HG03095 (cell line): Measurements from ENCODE around the gene MRGPRE.
"Not testable (repeated sequence)": the region's sequence is repeated elsewhere in the genome, so short reads cannot be mapped to it uniquely, and the experiment has no call there.

Experiments
- ATAC-seq: cut with Tn5 transposase; IDR thresholded peaks from one replicate; pipeline ENCODE4 v1.9.1; 2021; ENCODE audit warnings: moderate library complexity; ENCODE audit not compliant: unreplicated experiment

The MRGPRE gene, protein sequence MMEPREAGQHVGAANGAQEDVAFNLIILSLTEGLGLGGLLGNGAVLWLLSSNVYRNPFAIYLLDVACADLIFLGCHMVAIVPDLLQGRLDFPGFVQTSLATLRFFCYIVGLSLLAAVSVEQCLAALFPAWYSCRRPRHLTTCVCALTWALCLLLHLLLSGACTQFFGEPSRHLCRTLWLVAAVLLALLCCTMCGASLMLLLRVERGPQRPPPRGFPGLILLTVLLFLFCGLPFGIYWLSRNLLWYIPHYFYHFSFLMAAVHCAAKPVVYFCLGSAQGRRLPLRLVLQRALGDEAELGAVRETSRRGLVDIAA

DNA sequence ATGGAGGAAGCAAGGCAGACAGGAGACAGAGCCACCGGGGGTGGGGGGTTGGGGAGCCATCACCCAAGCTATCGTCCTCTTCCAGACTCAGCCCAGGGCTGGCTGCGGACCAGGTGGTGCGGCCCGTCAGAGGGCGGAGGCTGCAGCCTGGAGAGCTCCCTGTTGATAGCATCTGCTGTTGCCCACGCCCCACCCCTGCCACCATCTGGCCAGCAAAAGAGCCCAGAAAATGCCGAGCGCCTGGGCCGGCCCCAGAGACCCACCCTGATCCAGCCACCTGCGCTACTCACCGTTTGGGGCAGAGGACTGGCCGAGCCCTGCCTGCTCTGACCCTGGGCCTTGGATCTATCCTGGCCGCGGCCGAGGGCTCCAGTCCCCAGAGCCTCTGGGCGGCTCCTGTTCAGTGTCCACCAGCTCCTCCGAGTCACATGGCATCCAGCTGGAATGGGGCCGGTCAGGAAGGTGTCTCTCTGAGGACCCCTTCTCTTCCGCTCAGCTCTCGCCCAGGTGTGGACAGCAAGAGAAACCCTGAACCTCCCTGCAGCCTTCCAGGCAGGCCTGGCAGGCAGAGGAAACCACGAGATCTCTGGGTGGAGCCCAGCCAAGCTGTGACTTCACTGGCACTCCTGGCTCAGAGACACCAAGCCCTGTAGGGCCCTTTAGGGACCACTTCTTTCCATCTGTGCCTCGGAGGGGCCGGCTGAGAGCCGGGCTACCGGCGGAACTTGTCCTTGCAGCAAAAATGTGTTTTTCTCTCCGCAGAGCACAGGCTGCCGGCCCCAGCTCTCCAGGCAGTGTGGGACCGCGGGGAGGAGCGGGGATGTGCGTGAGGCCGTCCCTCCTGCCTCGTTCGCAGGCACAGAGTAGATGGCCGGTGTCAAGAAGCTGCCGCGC lies at the start of gene MRGPRE:
Gene MRGPRE, minus strand, starts transcription at position 567 of the 894 bp plus-strand sequence. CDS start 3,618 bp downstream, outside the sequence.
- no peak for ATAC-seq

DNA sequence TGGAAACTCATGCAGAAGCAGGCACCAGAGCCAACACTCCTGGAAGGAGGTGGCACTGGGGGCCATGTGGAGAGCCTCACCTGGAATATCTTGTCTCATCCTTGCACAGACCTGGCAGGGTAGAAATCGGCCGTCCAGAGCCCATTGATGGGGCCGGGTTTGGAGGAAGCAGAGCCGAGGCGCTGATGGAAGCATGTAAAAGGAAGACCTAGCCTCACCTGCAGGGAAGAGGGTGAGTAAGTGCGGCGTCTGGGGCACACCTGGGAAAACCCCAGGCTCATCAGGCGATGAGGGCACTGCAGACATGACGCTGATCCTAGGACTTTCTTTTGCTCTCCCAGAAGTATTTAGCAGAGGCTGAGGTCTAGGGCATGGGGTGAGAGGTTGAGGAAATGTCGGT lies 48.9 kb upstream of the MRGPRE start:
- not testable (repeated sequence) for ATAC-seq

DNA sequence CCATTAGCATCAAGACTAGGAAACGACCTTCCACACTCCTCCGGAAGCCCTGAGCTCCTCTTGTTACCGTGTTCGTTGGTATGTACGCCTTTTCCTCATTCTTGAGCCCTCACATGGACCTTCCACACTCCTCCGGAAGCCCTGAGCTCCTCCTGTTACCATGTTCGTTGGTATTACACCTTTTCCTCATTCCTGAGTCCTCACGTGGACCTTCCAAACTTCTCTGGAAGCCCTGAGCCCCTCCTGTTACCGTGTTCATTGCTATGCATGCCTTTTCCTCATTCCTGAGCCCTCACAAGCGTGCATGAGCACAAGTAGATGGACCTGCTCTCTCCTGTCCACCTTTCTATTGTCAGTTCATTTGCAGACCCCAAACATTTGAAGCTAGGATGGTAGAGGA lies 48.4 kb upstream of the MRGPRE start:
- ATAC-seq, result not testable (repeated sequence)

DNA sequence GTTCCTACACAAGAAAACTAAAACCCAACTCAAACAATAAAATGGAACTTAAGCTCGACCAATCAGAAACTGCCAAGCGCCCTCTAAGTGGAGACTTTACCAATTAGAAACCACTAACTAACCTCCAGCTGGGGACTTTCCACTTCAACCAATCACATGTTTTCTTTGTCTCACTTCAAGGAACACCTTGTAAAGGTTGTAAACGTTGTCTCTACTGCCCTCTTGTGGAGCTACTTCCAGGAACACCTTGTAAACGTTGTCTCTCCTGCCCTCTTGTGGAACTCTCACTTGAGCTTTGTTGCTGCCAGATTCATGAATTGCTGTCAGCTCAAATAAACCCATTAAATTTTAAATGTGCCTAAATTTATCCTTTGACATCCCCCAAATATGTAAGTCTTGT lies 46.7 kb upstream of the MRGPRE start:
- not testable (repeated sequence) for ATAC-seq

DNA sequence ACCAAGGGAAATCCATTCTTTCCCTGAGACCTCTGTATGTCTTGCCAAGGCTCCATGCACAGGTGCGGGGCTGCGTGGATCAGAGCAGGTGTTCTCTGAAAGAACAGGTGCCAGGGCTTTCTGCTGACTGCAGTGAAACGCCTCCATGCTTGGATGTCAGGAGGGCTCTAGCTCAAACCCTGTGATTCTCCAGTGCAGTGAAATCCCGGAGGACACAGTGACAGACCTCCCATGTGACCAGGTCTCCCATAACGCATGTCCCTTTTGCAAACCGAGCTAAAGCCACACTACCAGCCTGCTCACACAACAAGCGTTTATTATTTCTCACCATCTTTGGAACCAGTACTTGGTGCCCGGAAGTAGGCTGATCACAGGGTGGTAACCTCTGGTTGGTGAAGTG lies 41.4 kb upstream of the MRGPRE start:
- not testable (repeated sequence) for ATAC-seq

DNA sequence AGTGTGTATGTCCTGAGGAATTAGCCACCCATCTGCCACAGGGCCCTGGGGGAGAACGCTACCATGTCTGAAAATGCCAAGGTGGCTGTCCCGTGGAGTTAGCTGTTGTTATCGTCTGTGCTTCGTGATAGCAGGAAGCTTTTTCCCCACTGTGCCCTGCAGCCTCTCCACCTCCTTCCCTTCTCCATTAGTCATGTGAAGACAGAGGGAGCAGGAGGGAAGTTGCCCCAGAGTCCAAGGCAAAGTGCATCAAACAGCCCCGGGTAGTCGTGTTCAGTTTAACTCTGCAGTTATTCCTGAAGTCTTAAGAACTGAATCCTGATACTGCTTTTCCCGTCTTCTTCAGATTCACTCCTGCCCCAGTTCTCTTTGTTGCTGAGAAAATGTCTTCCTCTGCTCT lies 30.3 kb upstream of the MRGPRE start:
- not testable (repeated sequence) for ATAC-seq

DNA sequence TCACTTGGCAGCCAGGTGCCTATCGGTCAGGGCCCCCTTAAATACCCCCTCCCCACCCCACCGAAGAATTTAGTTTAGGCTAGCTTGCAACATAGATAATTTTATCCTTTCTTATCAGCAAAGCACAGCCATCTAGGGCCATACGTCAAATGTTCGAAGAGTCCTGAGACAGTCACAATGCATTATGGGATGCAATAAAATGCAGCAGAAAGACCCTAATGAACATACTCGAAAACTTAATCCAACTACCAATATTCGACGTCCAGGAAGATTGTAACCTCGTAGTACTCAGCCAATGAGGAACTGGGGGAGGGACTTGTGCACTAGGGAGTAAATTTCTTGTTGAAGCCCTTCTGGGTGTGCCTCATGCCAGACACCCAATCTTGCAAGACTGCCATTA lies 29.6 kb upstream of the MRGPRE start:
- ATAC-seq, result not testable (repeated sequence)

DNA sequence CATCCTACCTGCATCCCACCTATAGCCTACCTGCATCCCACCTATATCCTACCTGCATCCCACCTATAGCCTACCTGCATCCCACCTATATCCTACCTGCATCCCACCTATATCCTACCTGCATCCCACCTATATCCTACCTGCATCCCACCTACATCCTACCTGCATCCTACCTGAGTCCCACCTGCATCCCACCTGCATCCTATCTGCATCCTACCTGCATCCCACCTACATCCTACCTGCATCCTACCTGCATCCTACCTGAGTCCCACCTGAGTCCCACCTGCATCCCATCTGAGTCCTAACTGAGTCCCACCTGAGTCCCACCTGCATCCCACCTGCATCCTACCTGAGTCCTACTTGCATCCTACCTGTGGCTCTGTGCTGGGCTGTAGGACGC lies 25.3 kb upstream of the MRGPRE start:
- ATAC-seq, result not testable (repeated sequence)

DNA sequence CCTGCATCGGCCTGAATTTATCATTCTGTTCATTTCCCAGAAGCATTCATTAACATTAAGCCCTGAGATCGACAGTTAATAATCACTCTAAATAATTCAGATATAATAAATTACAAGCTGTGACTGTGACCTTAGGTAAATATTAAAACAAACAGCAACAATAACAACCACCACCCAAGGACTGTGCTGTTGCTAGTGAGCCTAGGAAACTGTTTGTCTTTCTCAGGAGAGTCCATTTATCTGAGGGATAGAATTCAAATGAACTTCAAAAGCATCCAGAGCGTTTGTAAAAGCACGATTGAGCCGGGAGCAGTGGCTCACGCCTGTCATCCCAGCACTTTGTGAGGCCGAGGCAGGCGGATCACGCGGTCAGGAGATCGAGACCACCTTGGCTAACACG lies 23.0 kb upstream of the MRGPRE start:
- not testable (repeated sequence) for ATAC-seq

DNA sequence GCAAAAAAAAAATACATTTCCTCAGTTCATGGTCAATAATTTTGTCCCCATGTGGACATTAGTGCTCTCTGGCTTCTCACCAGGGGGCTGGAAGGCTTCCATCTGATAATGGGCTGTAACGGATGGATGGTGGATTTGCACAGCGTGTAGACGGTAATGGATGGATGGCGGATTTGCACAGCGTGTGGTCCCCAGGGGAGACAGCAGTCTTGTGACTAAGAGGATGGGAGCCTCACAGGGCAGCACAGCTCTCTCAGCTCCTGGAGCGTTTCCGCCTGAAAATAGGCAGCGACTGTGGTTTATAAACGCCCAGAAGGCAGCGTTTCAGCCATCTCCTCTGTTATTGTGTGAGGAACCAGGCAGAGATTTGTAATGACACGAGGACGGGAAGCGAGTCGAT lies 22.6 kb upstream of the MRGPRE start:
- not testable (repeated sequence) for ATAC-seq

DNA sequence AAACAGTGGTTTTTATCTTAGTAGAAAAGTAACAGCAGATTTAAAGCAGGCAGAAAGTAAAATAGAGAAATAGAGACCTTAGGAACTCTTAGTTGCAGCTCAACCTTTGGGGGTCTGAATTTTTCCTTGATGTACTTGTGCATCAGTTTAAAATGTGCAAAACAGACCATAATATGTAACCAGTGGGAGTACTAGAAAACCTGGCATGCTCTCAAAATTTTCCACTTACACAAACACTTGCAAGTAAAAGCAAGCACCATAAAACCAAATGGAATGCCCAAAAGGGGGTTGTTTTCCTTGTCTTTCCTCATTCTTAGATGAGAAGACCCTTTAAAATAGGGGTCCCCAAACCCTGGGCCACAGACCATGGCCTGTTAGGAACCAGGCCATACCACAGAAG lies 12.9 kb upstream of the MRGPRE start:
- ATAC-seq, result no peak

DNA sequence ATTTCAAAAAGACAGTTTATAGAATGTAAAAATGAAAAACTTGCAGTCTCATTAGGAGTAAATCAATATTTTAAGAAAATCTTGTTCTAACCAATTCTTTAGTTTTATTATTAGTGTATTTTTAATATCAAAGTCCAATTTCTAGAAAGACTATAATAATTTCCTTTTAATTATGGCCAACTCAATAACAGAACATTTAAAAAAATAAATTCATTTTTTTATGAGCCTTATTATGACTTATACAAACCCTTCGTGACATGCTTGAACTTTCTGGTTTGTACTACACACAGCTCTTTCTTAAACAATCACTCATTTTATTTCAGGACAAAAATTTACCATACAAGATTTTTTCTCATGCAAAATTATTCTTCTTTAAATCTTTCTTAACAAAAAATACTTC lies 11.7 kb upstream of the MRGPRE start:
- ATAC-seq, result no peak

DNA sequence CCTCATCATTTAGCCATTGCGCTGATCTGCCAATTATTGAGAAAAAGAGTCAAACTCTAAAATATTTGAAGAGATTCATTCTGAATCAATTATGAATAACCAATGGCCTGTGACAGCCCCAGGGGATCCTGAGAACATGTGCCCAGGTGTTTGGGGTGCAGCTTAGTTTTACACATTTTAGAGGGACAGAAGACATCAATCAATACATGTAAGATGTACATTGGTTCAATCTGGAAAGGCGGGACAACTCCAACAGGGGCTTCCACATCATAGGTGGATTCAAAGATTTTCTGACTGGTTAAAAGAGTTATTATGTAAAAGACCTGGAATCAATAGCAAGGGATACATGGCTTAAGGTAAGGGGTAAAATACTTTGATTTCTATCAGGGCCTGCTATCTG lies 4.9 kb upstream of the MRGPRE start:
- no peak for ATAC-seq

DNA sequence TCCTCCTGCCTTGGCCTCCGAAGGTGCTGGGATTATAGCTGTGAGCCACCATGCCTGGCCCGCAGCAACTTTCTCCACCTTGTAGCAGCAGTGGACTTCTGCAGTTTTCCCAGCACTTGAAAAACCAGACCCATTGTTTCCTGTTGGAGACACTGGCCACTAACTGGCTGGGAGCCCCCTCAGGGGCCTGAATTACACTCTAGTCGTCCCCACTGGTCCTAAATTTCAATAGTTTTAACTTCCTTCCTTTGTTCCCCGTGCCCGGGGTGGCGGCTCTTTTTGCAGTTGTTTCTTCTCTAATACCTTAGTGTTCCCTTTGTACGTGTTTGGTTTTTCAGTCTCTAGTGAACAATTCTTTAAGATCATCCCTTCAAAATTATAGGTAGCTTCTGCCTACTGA lies 2.6 kb upstream of the MRGPRE start:
- no peak for ATAC-seq

DNA sequence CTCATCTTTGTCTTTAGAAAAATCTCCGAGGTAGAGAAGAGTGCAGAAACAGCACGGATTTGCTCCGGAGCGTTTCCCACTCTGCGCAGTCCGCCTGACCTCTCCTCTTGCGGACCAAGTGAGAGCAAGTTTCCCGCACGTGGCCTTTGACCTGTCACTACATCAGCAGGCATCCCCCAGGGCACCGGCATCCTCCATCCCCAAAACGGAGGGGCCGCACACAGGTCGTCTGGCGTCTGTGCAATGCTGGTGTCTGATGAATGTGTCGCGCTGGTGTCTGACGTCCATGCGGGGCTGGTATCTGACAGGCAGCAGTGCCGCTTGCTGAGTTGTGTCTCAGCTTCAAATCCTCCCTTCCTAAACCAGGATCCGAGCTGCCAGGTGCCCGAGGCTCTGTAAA lies 739 bp upstream of the MRGPRE start:
- no peak for ATAC-seq

DNA sequence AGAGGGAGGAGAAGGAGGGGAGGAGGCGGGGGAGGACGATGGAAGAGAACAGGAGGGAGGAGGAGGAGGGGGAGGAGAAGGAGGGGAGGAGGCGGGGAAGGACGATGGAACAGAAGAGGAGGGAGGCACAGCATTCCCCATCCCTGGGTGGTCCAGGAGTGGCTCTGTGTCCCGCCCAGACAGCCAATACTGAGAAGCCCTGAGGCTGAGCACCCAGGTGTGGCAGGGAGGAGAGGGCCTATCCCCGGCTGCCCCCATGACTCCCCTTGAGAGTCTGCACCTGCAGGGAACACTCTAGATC lies 717 bp downstream of the MRGPRE start:
- no peak for ATAC-seq

DNA sequence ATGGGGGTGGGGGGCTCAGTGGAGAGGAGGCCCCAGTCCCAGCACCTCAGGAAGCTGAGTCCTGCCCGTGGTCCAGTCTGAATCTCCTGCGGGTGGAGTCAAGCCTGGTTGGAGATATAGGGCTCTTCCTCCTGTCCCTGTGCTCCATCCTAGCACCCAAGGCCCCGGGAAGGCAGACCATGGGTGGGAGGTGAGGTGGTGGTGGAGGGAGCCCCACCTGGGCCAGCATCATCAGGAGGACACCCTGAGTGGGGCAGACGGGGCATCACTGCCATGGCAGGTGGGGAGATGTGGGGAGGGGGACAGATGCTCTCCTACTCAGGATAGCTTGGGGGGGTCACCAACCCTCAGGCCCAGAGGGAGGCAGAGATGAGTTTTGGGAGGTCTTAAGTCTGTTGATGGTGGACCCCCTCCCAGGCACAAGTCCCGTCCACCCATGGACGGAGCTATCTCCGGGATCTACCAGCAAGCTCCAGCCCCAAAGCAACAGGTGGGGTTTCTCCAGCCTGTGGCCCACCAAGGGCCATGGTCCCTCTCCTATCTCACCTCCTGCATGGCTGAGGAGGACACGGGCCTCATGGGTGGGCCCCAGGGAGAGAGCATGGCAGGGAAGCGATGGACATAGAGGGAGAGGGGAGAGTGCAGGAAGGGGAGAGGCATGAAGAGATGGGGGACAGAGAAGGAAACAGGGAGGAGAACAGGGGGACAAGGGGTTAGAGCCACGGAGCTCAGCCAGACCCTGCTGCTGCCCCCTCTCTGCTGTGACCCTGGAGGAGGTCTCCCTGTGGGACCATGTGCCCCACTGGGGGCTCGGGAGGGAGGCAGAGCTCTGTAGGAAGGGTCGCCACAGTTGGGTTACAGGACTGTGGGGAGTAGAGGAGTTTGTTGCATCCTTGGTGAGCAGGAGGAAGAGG lies 1.3 kb downstream of the MRGPRE start:
- no peak for ATAC-seq

DNA sequence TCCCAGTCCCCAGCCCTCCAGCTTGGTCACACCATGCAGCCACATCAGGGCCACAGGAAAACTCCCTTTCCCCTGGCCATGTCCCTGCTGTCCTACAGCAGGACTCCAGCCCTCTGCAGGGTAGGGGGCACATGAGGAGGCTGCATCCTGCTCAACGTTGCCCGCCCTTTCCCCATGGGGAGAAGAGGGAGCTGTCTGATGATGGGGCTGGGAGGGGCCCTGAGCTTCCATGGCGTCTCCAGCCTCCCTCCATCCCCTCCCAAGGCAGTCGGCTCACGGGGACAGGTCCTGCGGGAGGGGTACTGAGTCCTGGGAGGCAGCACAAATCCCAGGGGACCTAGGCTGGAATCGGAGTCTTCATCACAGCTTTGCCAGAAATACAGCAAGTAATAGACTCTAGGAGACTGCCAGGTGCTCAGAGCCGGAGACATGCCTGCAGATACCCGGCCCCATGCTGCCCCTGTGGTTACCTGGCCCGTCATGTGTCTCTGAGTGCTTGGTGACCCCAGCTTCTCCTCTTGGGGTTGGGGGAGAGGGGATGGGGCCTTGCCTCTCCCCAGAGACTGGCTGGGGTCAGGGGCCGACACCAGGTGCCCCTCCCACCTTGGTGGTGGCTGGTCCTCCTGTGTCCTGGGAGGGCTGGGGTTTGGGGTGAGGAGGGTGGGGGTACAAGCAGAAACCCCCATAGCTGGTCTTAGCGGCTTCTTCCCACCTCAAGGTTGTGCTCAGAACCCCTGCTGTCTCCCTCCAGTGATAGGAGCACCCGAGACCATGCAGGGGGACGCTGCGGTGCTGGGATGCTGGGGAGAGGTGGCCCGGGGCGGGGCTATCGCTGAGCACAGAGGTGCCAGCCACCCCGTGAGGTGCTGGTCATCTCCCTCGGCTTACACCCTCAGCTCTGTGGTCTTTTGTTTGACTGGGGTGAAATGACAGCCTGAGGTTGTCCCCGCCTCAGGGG lies 2.3 kb downstream of the MRGPRE start:
- ATAC-seq, result no peak

DNA sequence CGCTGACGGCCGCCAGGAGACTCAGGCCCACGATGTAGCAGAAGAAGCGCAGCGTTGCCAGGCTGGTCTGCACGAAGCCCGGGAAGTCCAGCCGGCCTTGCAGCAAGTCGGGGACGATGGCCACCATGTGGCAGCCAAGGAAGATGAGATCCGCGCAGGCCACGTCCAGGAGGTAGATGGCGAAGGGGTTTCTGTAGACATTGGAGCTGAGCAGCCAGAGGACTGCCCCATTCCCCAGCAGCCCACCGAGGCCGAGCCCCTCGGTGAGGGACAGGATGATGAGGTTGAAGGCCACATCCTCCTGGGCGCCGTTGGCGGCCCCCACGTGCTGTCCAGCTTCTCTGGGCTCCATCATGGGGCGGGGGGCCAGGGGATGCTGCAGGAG lies 3.8 kb downstream of the MRGPRE start:
- ATAC-seq, result no peak
